Stimulated activated CD4-positive, alpha-beta T cell treated with anti-CD3 and anti-CD28 coated beads, Interleukin-4, amount 100 ng/mL, for 24 hours (primary cell): ENCODE measurements around the gene ICA1L.

Experiments used
- DNase-seq: peaks from one replicate; pipeline ENCODE4 v3.0.0-alpha.2; 2020

ICA1L gene

GRCh38 chr2:202723746-202724145 lies 147.8 kb downstream of the ICA1L start:
- DNase-seq: no peak
